Stimulated activated CD4-positive, alpha-beta T cell treated with anti-CD3 and anti-CD28 coated beads, Interleukin-4, amount 100 ng/mL, for 1 hour (primary cell): ENCODE measurements around the gene AGAP1.
"Not testable (repeated sequence)": the region's sequence is repeated elsewhere in the genome, so short reads cannot be mapped to it uniquely, and the experiment has no call there.

ENCODE experiments used
- DNase-seq: peaks from one replicate; pipeline ENCODE4 v3.0.0-alpha.2; 2020

Gene AGAP1

GRCh38 chr2:235935773-235936172 lies 441.9 kb downstream of the AGAP1 start:
- DNase-seq: no peak

GRCh38 chr2:235936493-235936892 lies 442.6 kb downstream of the AGAP1 start:
- DNase-seq: no peak

- no peak for DNase-seq
These were observed 443.2 kb downstream of the AGAP1 start for GRCh38 chr2:235937087-235937486.

- no peak for DNase-seq
These were observed 443.7 kb downstream of the AGAP1 start for GRCh38 chr2:235937526-235937925.

- DNase-seq: no peak
These were observed 444.1 kb downstream of the AGAP1 start for GRCh38 chr2:235937936-235938335.

- DNase-seq: no peak
These were observed 444.8 kb downstream of the AGAP1 start for GRCh38 chr2:235938611-235939010.

GRCh38 chr2:235939471-235939870 lies 445.6 kb downstream of the AGAP1 start:
- no peak for DNase-seq

GRCh38 chr2:235940330-235940729 lies 446.5 kb downstream of the AGAP1 start:
- DNase-seq: no peak

GRCh38 chr2:235944591-235944990 lies 450.7 kb downstream of the AGAP1 start:
- DNase-seq: no peak

- DNase-seq: no peak
These were observed 451.8 kb downstream of the AGAP1 start for GRCh38 chr2:235945608-235946140.

- DNase-seq: no peak
These were observed 452.7 kb downstream of the AGAP1 start for GRCh38 chr2:235946590-235946989.

- not testable (repeated sequence) for DNase-seq
These were observed 453.2 kb downstream of the AGAP1 start for GRCh38 chr2:235947055-235947454.

- DNase-seq: no peak
These were observed 456.0 kb downstream of the AGAP1 start for GRCh38 chr2:235949567-235950472.

GRCh38 chr2:235950473-235950809 lies 456.6 kb downstream of the AGAP1 start:
- no peak for DNase-seq

GRCh38 chr2:235951493-235951892 lies 457.6 kb downstream of the AGAP1 start:
- no peak for DNase-seq

- no peak for DNase-seq
These were observed 458.1 kb downstream of the AGAP1 start for GRCh38 chr2:235951982-235952381.

- no peak for DNase-seq
These were observed 458.9 kb downstream of the AGAP1 start for GRCh38 chr2:235952714-235953113.

GRCh38 chr2:235954281-235954680 lies 460.4 kb downstream of the AGAP1 start:
- DNase-seq: no peak

- no peak for DNase-seq
These were observed 461.1 kb downstream of the AGAP1 start for GRCh38 chr2:235954888-235955480.

GRCh38 chr2:235955664-235956063 lies 461.8 kb downstream of the AGAP1 start:
- no peak for DNase-seq

- no peak for DNase-seq
These were observed 462.6 kb downstream of the AGAP1 start for GRCh38 chr2:235956281-235956970.

GRCh38 chr2:235957251-235957650 lies 463.4 kb downstream of the AGAP1 start:
- no peak for DNase-seq

GRCh38 chr2:235958221-235958930 lies 464.5 kb downstream of the AGAP1 start:
- DNase-seq: no peak
